Body of pancreas (tissue), 4 donors: ENCODE results near the gene SUPT7L.

Source experiments
- POLR2A ChIP-seq, 3 donors: fragments of 450-650 bp; IDR thresholded peaks; one replicate each; pipeline ENCODE4 v1.6.1; 2016; ENCODE audit warnings: antibody characterized with exemption in 3 of 3, mild to moderate bottlenecking in 2 of 3
- TF ChIP-seq, protein P1 (sequence below), 7 experiments: fragments of 450-650 bp in 4 of 7; fragments of 200-600 bp in 3 of 7; sonication (generic) in 3 of 7; IDR thresholded peaks; one replicate each; pipeline ENCODE4 v1.5.1; 2016 to 2019; ENCODE audit warnings: antibody characterized with exemption in 7 of 7

DNA sequence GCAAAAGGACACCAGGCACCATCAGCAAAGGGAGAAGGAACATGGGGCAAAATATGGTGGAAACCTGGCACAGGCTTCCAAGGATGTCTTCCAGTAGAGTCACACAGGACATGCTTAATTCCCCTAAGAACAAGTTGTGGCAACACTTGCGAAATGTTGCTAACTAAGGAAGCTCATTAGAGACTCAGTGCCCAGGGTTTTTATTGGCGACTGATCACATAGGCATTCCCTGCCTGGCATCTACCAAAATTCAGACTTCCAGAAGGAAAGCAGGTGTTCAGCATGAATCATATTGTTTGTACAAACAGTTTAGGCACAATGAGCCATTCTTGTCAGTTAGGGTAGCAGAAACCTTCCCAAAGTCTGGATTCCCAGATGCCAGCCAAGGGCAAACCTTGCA is 26.0 kb upstream of the SUPT7L start:
- no peak for TF ChIP-seq POLR2A (IDR thresholded peaks at IDR 0.05)
- TF ChIP-seq, protein P1, sequence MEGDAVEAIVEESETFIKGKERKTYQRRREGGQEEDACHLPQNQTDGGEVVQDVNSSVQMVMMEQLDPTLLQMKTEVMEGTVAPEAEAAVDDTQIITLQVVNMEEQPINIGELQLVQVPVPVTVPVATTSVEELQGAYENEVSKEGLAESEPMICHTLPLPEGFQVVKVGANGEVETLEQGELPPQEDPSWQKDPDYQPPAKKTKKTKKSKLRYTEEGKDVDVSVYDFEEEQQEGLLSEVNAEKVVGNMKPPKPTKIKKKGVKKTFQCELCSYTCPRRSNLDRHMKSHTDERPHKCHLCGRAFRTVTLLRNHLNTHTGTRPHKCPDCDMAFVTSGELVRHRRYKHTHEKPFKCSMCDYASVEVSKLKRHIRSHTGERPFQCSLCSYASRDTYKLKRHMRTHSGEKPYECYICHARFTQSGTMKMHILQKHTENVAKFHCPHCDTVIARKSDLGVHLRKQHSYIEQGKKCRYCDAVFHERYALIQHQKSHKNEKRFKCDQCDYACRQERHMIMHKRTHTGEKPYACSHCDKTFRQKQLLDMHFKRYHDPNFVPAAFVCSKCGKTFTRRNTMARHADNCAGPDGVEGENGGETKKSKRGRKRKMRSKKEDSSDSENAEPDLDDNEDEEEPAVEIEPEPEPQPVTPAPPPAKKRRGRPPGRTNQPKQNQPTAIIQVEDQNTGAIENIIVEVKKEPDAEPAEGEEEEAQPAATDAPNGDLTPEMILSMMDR (IDR thresholded peaks at IDR 0.05) = no peak
